ENCODE measurements around the gene IL13RA1.

IL13RA1 gene

DNA sequence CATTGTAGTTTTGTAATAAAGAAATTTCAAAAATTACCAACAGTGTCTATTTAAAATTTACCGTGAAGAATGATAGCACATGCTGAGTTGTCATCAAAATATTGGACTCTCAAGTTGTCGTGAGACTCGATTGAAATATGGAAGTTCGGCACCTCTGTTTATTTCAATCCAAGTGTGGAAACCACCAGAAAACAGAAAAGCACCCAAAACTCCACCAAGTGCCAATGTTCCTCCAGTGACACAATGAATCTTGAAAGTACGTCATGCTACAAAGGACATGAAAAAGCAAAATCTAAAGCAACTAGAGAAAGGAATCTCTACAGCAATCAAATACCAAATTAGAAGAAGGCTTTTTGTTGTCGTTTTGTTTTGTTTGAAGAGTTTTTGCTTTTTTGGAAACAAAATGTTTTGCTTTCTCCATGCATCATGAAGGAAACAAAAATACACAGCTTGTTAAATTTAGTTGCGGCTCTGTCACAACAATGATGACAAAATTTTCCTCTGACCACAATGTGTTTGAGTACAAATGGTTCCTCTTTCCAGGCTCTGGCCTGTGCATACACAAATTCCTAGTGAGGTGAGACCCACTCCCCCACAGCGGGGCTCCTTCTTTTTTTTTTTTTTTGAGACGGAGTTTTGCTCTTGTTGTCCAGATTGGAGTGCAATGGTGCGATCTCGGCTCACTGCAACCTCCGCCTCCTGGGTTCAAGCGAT is 9.6 kb upstream of the IL13RA1 start:
- TF ChIP-seq, protein P1, sequence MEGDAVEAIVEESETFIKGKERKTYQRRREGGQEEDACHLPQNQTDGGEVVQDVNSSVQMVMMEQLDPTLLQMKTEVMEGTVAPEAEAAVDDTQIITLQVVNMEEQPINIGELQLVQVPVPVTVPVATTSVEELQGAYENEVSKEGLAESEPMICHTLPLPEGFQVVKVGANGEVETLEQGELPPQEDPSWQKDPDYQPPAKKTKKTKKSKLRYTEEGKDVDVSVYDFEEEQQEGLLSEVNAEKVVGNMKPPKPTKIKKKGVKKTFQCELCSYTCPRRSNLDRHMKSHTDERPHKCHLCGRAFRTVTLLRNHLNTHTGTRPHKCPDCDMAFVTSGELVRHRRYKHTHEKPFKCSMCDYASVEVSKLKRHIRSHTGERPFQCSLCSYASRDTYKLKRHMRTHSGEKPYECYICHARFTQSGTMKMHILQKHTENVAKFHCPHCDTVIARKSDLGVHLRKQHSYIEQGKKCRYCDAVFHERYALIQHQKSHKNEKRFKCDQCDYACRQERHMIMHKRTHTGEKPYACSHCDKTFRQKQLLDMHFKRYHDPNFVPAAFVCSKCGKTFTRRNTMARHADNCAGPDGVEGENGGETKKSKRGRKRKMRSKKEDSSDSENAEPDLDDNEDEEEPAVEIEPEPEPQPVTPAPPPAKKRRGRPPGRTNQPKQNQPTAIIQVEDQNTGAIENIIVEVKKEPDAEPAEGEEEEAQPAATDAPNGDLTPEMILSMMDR (IDR thresholded peaks at IDR 0.05; ENCODE audit: extremely low read depth, insufficient read depth, missing control alignments) = no peak
- DNase-seq (ENCODE audit: low spot score) = no peak
- in situ Hi-C loops (cut with MboI; ENCODE audit: low pct_unique_long_range_greater_than_20kb, low sequenced_read_pairs, unreplicated experiment) = no loop called here

DNA sequence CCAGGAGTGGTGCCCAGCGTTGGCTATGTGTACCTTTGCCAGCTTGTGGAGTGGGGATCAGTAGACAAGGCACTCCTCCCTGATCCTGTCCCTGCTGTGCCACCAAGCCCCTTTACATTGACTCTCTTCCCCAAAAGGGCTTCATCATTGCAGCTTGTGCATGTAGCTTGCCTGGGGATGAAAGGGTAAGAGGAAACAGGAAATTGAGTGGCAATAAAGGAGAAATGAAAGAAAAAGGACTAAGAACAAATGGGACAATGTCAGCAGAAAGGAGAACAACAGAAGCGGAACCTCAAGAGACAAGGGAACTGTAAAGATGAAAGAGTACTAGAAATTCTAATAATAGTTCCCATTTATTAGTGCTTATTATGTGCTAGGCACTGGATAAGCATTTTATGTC is 8.7 kb upstream of the IL13RA1 start:
- in situ Hi-C loops (cut with MboI; ENCODE audit: low pct_unique_long_range_greater_than_20kb, low sequenced_read_pairs, unreplicated experiment) = no loop called here
- TF ChIP-seq, protein P1 (IDR thresholded peaks at IDR 0.05; ENCODE audit: extremely low read depth, insufficient read depth, missing control alignments) = no peak
- no peak for DNase-seq (ENCODE audit: low spot score)

DNA sequence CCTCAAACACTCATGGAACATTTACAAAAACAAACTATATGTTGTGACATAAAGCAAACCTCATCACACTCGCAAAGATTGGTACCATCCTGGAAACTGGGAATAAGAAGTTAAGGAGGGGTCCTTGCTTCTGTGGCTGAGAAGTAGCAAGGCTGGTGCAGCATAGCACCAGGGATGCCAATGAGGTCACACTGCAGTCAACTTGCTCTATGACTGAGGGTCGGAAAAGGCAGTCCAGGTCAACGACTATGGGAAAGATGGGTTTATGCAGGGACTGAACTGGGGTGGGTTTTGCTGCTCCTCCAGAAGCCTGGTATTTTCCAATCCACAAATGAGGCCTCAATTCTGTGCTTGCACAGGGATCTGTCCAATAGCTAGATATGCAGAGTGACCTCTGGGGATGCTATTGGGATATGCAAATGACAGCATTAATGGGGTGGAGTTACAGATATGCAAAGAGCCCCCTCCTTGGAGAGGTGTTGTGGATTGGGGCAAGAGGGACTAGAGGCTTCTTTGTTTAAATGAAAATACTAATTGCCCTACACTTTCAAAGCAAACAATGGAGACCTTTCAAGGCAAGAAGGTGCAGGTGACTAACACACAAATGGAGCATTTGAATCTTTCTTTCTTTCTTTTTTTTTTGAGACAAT is 7.2 kb upstream of the IL13RA1 start:
- in situ Hi-C loops (cut with MboI; ENCODE audit: low pct_unique_long_range_greater_than_20kb, low sequenced_read_pairs, unreplicated experiment) = no loop called here
- DNase-seq (ENCODE audit: low spot score) = no peak
- TF ChIP-seq, protein P1 (IDR thresholded peaks at IDR 0.05; ENCODE audit: extremely low read depth, insufficient read depth, missing control alignments) = no peak

DNA sequence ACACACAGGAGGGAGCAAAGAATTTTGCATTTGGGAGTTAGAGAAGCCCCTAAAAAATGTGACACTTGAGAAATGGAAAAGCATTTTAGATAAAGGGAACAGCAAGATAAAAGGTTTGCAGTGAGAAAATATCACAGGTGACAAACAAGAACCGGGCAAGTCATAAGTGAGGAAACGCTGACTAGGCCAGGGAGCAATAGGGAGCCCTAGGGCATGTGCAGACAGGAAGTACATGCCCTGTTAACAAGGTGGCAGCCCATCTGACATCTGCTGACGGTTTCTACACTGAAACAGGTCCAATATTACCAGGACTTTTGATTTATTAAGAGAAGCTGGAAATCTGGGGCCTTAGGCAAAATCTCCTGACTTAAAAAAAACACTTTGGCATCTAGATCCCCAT is 4.0 kb upstream of the IL13RA1 start:
- DNase-seq (ENCODE audit: low spot score) = no peak
- TF ChIP-seq, protein P1 (IDR thresholded peaks at IDR 0.05; ENCODE audit: extremely low read depth, insufficient read depth, missing control alignments) = no peak
- in situ Hi-C loops (cut with MboI; ENCODE audit: low pct_unique_long_range_greater_than_20kb, low sequenced_read_pairs, unreplicated experiment) = no loop called here

DNA sequence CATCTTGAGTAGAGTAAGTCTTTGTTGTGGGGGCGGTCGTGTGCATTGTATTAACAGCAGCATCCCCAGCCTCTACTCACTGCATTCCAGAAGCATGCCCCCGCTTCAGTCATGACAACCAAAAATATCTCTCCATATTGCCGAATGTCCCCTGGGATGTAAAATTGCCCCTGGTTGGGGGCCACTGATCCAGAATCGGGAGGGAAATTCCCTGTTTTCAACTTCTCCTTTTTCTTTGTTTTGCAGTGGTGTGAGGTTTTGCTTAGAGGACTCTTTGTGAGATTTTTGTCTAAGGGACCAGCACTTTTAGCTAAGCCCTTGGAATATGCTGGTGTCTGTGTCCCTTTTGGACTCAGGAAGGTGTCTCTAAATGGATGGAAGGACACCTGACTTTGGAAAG is 3.0 kb upstream of the IL13RA1 start:
- TF ChIP-seq, protein P1 (IDR thresholded peaks at IDR 0.05; ENCODE audit: extremely low read depth, insufficient read depth, missing control alignments) = no peak
- in situ Hi-C loops (cut with MboI; ENCODE audit: low pct_unique_long_range_greater_than_20kb, low sequenced_read_pairs, unreplicated experiment) = no loop called here
- DNase-seq (ENCODE audit: low spot score) = no peak

DNA sequence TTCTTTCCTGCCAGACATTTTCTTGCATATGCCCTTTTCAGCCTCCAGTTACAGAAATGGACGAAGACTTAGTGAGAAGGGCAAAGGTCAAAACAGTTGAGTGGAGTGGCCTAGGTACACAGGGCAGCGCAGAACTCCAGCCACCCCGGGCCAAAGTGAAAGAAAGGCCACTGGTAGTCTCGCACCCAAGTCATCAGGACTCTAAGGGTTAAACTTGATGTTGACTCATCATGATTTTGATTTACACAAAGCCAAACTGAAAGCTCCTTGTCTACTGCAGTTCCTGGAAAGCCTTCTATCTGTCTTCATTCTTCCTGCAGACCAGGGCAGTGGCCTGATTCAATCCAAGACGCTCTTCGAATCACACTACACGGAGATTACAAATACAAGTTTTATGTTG is 2.6 kb upstream of the IL13RA1 start:
- DNase-seq (ENCODE audit: low spot score) = no peak
- TF ChIP-seq, protein P1 (IDR thresholded peaks at IDR 0.05; ENCODE audit: extremely low read depth, insufficient read depth, missing control alignments) = no peak
- in situ Hi-C loops (cut with MboI; ENCODE audit: low pct_unique_long_range_greater_than_20kb, low sequenced_read_pairs, unreplicated experiment) = no loop called here
